Endometrial microvascular endothelial cells (primary cell): ENCODE measurements around the gene FRRS1L. TPM values are rescaled to one million over a fixed set of nuclear protein-coding genes. Genes with fewer than 3 reads are reported as not detected.

Source experiments
- in situ Hi-C: cut with HindIII; loops from 2 replicates; pipeline ENCODE4 v1.10.0; 2017; ENCODE audit warnings: low sequenced_read_pairs, low pct_unique_long_range_greater_than_20kb; ENCODE audit errors: inconsistent ontology term
- total RNA-seq: library from RNA; depleted of rRNA; stranded (reverse); fragments of >200 nt; gene quantifications from one replicate; pipeline ENCODE4 v1.2.3, GENCODE V29; 2015; ENCODE audit errors: inconsistent ontology term

Gene FRRS1L
- total RNA-seq, 1 donor from 2014 or later: not detected

GRCh38 chr9:109114670-109115069 is 52.4 kb downstream of the FRRS1L start:
- in situ Hi-C loops: loop anchor here (25.0 kb wide), 1 partner anchor 102 kb away; the partner anchor contains the start of gene CTNNAL1

GRCh38 chr9:109113892-109114609 is 53.0 kb downstream of the FRRS1L start:
- in situ Hi-C loops: loop anchor here (25.0 kb wide), 1 partner anchor 102 kb away; the partner anchor contains the start of gene CTNNAL1

GRCh38 chr9:109113254-109113653 is 53.8 kb downstream of the FRRS1L start:
- in situ Hi-C loops: loop anchor here (25.0 kb wide), 1 partner anchor 101 kb away; the partner anchor contains the start of gene CTNNAL1

- in situ Hi-C loops: loop anchor here (25.0 kb wide), 1 partner anchor 98 kb away; the partner anchor contains the start of gene CTNNAL1
Observed at GRCh38 chr9:109110329-109111021, 56.6 kb downstream of the FRRS1L start.

- in situ Hi-C loops: loop anchor here (25.0 kb wide), 1 partner anchor 98 kb away; the partner anchor contains the start of gene CTNNAL1
Observed at GRCh38 chr9:109109967-109110328, 57.1 kb downstream of the FRRS1L start.

- in situ Hi-C loops: loop anchor here (25.0 kb wide), 1 partner anchor 96 kb away; the partner anchor contains the start of gene CTNNAL1
Observed at GRCh38 chr9:109108318-109108717, 58.7 kb downstream of the FRRS1L start.

- in situ Hi-C loops: loop anchor here (25.0 kb wide), 1 partner anchor 95 kb away; the partner anchor contains the start of gene CTNNAL1
Observed at GRCh38 chr9:109107402-109108240, 59.4 kb downstream of the FRRS1L start.

- in situ Hi-C loops: loop anchor here (25.0 kb wide), 1 partner anchor 90 kb away; the partner anchor contains the start of gene CTNNAL1
Observed at GRCh38 chr9:109101810-109102209, 65.2 kb downstream of the FRRS1L start.

GRCh38 chr9:109101202-109101595 is 65.8 kb downstream of the FRRS1L start:
- in situ Hi-C loops: loop anchor here (25.0 kb wide), 1 partner anchor 89 kb away; the partner anchor contains the start of gene CTNNAL1

- in situ Hi-C loops: loop anchor here (25.0 kb wide), 1 partner anchor 88 kb away; the partner anchor contains the start of gene CTNNAL1
Observed at GRCh38 chr9:109100543-109101201, 66.4 kb downstream of the FRRS1L start.

- in situ Hi-C loops: no loop called here
Observed at GRCh38 chr9:109098960-109099308, 68.1 kb downstream of the FRRS1L start.

- in situ Hi-C loops: no loop called here
Observed at GRCh38 chr9:109098171-109098959, 68.7 kb downstream of the FRRS1L start.

GRCh38 chr9:109097146-109097545 is 69.9 kb downstream of the FRRS1L start:
- in situ Hi-C loops: no loop called here

- in situ Hi-C loops: no loop called here
Observed at GRCh38 chr9:109095321-109095720, 71.7 kb downstream of the FRRS1L start.

- in situ Hi-C loops: no loop called here
Observed at GRCh38 chr9:109094268-109094667, 72.8 kb downstream of the FRRS1L start.

- in situ Hi-C loops: no loop called here
Observed at GRCh38 chr9:109092587-109092986, 74.5 kb downstream of the FRRS1L start.

GRCh38 chr9:109092051-109092580 is 74.9 kb downstream of the FRRS1L start:
- in situ Hi-C loops: no loop called here
